Liver (tissue), 9 donors: ENCODE measurements around the gene CHRNA9. TPM values are rescaled to one million over a fixed set of nuclear protein-coding genes. Genes with fewer than 3 reads are reported as not detected.
A peak's percentile ranks its signal among the peaks of the same experiment; 100 is the strongest.

Experiments used
- DNase-seq: peaks from one replicate; pipeline ENCODE4 v3.0.0-alpha.2; 2017; ENCODE audit warnings: low spot score
- H3K27ac ChIP-seq, 2 donors: one replicate each; pipeline ENCODE4 v1.7.0; 2013; ENCODE audit warnings: inconsistent platforms in 2 of 2, low read length in 2 of 2, control low read depth in 1 of 2, low read depth in 1 of 2, mild to moderate bottlenecking in 1 of 2
- H3K27me3 ChIP-seq, 4 donors: one replicate each; pipeline versions ENCODE4 v1.6.1 to v1.7.0; 2013; ENCODE audit warnings: low read length in 3 of 4, inconsistent platforms in 1 of 4, mild to moderate bottlenecking in 1 of 4, moderate library complexity in 1 of 4; ENCODE audit not compliant: control insufficient read depth in 4 of 4, insufficient read depth in 4 of 4
- H3K36me3 ChIP-seq, 4 donors: one replicate each; pipeline versions ENCODE4 v1.6.1 to v1.7.0; 2013; ENCODE audit warnings: low read length in 3 of 4, mild to moderate bottlenecking in 3 of 4, low read depth in 1 of 4, moderate library complexity in 1 of 4; ENCODE audit not compliant: control insufficient read depth in 4 of 4, insufficient read depth in 3 of 4
- H3K4me1 ChIP-seq, 4 donors: one replicate each; pipeline versions ENCODE4 v1.6.1 to v1.7.0; 2013; ENCODE audit warnings: low read length in 3 of 4, mild to moderate bottlenecking in 3 of 4, moderate library complexity in 1 of 4; ENCODE audit not compliant: control insufficient read depth in 4 of 4, insufficient read depth in 4 of 4
- H3K4me3 ChIP-seq, 3 donors: one replicate each; pipeline versions ENCODE4 v1.6.1 to v1.7.0; 2013; ENCODE audit warnings: low read length in 3 of 3, control low read depth in 1 of 3, low read depth in 1 of 3, mild to moderate bottlenecking in 1 of 3
- H3K9ac ChIP-seq, 2 donors: one replicate each; pipeline ENCODE4 v1.7.0; 2013; ENCODE audit warnings: low read length in 2 of 2, mild to moderate bottlenecking in 2 of 2, moderate library complexity in 2 of 2, control low read depth in 1 of 2, low read depth in 1 of 2
- H3K9me3 ChIP-seq, 4 donors: one replicate each; pipeline versions ENCODE4 v1.6.1 to v1.7.0; 2013; ENCODE audit warnings: low read length in 3 of 4; ENCODE audit not compliant: control insufficient read depth in 4 of 4
- ATF3 ChIP-seq: IDR thresholded peaks from 2 replicates; pipeline ENCODE4 v1.6.1; 2016; ENCODE audit warnings: antibody characterized with exemption
- CTCF ChIP-seq: fragments of 150-350 bp; IDR thresholded peaks from 2 replicates; pipeline ENCODE4 v1.5.1; 2017; ENCODE audit warnings: improper control_type of control experiment, low read depth, low read length; ENCODE audit not compliant: missing input control
- EGR1 ChIP-seq, 2 donors: IDR thresholded peaks; 2 replicates each; pipeline ENCODE4 v1.6.1; 2016 to 2018; ENCODE audit warnings: antibody characterized with exemption in 2 of 2, low read depth in 2 of 2
- FOXA1 ChIP-seq: IDR thresholded peaks from 2 replicates; pipeline ENCODE4 v1.6.1; 2016; ENCODE audit warnings: antibody characterized with exemption
- FOXA2 ChIP-seq: IDR thresholded peaks from 2 replicates; pipeline ENCODE4 v1.6.1; 2016; ENCODE audit warnings: antibody characterized with exemption
- GABPA ChIP-seq, 2 donors: IDR thresholded peaks in 1 of 2; conservative IDR thresholded peaks in 1 of 2; 2 replicates each; pipeline ENCODE4 v1.6.1; 2016; ENCODE audit warnings: antibody characterized with exemption in 2 of 2, mild to moderate bottlenecking in 1 of 2, moderate library complexity in 1 of 2
- HNF4A ChIP-seq, 2 donors: conservative IDR thresholded peaks; 2 replicates each; pipeline ENCODE4 v1.6.1; 2016; ENCODE audit warnings: antibody characterized with exemption in 2 of 2, mild to moderate bottlenecking in 2 of 2
- HNF4G ChIP-seq: IDR thresholded peaks from 2 replicates; pipeline ENCODE4 v1.6.1; 2016; ENCODE audit warnings: antibody characterized with exemption
- JUND ChIP-seq, 2 donors: IDR thresholded peaks; 2 replicates each; pipeline ENCODE4 v1.6.1; 2016; ENCODE audit warnings: antibody characterized with exemption in 2 of 2
- MAX ChIP-seq: IDR thresholded peaks from 2 replicates; pipeline ENCODE4 v1.6.1; 2016; ENCODE audit warnings: antibody characterized with exemption
- NR2F2 ChIP-seq: IDR thresholded peaks from 2 replicates; pipeline ENCODE4 v1.6.1; 2016; ENCODE audit warnings: antibody characterized with exemption
- RAD21 ChIP-seq, 2 donors: IDR thresholded peaks; 2 replicates each; pipeline ENCODE4 v1.6.1; 2016; ENCODE audit warnings: antibody characterized with exemption in 2 of 2, mild to moderate bottlenecking in 2 of 2
- REST ChIP-seq: IDR thresholded peaks from 2 replicates; pipeline ENCODE4 v1.6.1; 2016; ENCODE audit warnings: antibody characterized with exemption, mild to moderate bottlenecking
- RXRA ChIP-seq, 2 donors: IDR thresholded peaks; 2 replicates each; pipeline ENCODE4 v1.6.1; 2017 to 2018; ENCODE audit warnings: antibody characterized with exemption in 2 of 2, mild to moderate bottlenecking in 1 of 2
- SP1 ChIP-seq: IDR thresholded peaks from 2 replicates; pipeline ENCODE4 v1.6.1; 2018; ENCODE audit warnings: antibody characterized with exemption, mild to moderate bottlenecking
- TAF1 ChIP-seq: conservative IDR thresholded peaks from 2 replicates; pipeline ENCODE4 v1.6.1; 2016; ENCODE audit warnings: antibody characterized with exemption, mild to moderate bottlenecking
- YY1 ChIP-seq: IDR thresholded peaks from 2 replicates; pipeline ENCODE4 v1.6.1; 2016; ENCODE audit warnings: antibody characterized with exemption, mild to moderate bottlenecking
- ZBTB33 ChIP-seq: IDR thresholded peaks from 2 replicates; pipeline ENCODE4 v1.6.1; 2016; ENCODE audit warnings: antibody characterized with exemption
- WGBS: extraction: QIAGEN DNeasy Blood & Tissue Kit; methylation state at CpG from one replicate; pipeline ENCODE4 v1.1.7; 2013; 5-methylcytosine and 5-hydroxymethylcytosine counted together
- polyA plus RNA-seq, 2 donors: library from polyadenylated mRNA; stranded (reverse) in 1 of 2; unstranded in 1 of 2; fragments of 200-250 nt in 1 of 2; fragments of >200 nt in 1 of 2; fragmentation: Nextera tagmentation in 1 of 2; extraction: Ambion mirVana in 1 of 2; gene quantifications; one replicate each; pipeline versions ENCODE4 v1.2.1 to v1.2.3, GENCODE V29; 2013 to 2015
- total RNA-seq, 2 donors: library from RNA; depleted of rRNA; stranded (reverse); fragments of >200 nt; gene quantifications; one replicate each; pipeline ENCODE4 v1.2.3, GENCODE V29; 2014
- donor health status: healthy.
- donor health status: healthy.
- donor health status: healthy.
- donor health status: healthy.
- donor health status: healthy.

Gene CHRNA9
- total and polyA plus RNA-seq, 4 donors, result not detected

GRCh38 chr4:40395908-40396793 lies 61.0 kb downstream of the CHRNA9 start:
- 60% methylated on average over 7 of the region's 7 CpGs for WGBS
- Histone ChIP-seq H3K4me1 (peaks cover 2 to 15% (median 12%) of the 10 kb centered on the region in 4 donors), H3K4me3 (no peak overlapping the region), H3K27me3 (no peaks in the 10 kb centered on the region), H3K9ac (no peak overlapping the region), H3K9me3 (no peaks in the 10 kb centered on the region), H3K36me3 (no peaks in the 10 kb centered on the region), H3K27ac (peak overlapping the region in 1 of 2 donors; percentile 11)
- TF ChIP-seq YY1 (peak; percentile 77), HNF4G (peak; percentile 59), FOXA1 (peak; percentile 63), RXRA (IDR thresholded peaks at IDR 0.05) (peak; percentile 81 to 90), NR2F2 (peak; percentile 49), HNF4A (conservative IDR thresholded peaks at IDR 0.05) (peak; percentile 77 to 85), ZBTB33 (peak; percentile 81), ATF3 (no peak), CTCF (no peak), EGR1 (IDR thresholded peaks at IDR 0.05; ENCODE audit: low read depth in 2 of 2) (peak in 1 of 2 donors; percentile 57), MAX (peak; percentile 87), FOXA2 (peak; percentile 76), RAD21 (IDR thresholded peaks at IDR 0.05) (peak; percentile 50 to 67), SP1 (peak; percentile 83), JUND (IDR thresholded peaks at IDR 0.05) (peak in 1 of 2 donors; percentile 74), REST (peak; percentile 47), TAF1 (no peak), GABPA (IDR thresholded peaks at IDR 0.05 in 1 of 2, conservative IDR thresholded peaks at IDR 0.05 in 1 of 2) (peak in 1 of 2 donors; percentile 41)
- DNase-seq, result peak; percentile 72
